ENCODE measurements around the gene DNAJA3.

The DNAJA3 gene

DNA sequence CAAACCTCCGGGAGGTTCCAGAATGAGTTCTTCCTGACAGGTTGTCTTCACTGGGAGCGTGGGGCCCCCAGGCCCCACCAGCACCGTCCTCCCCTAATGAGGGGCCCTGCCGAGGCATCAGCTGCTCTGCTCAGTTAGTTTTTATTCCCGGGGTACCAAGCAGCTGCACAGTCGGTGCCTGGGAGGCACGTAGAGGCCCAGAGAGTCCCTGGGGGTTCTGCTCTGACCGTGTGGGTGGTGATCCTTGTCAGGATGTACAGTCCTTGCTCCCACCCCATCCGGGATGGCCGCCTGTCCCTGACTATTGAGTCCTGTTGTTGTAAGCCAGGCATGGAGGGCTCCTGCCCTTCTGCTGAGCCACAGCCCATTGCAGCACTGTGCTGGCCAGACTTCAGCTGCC is 30.3 kb downstream of the DNAJA3 start:
- Histone ChIP-seq H3K27ac (ENCODE audit: low read length) (no peak overlapping the region), H3K9ac (ENCODE audit: low read depth, low read length) (no peak overlapping the region), H3K4me3 (ENCODE audit: low read length) (no peak overlapping the region), H3K27me3 (ENCODE audit: insufficient read depth, low read length) (no peaks in the 10 kb centered on the region), H3K9me3 (ENCODE audit: insufficient read depth, low read depth, low read length) (no peaks in the 10 kb centered on the region), H3K36me3 (ENCODE audit: insufficient read depth, low read depth, low read length) (peaks cover 66% of the 10 kb centered on the region), H3K4me1 (ENCODE audit: insufficient read depth, low read length) (no peaks in the 10 kb centered on the region; the same call in 1 of the 2 replicates)

- Histone ChIP-seq H3K36me3 (ENCODE audit: insufficient read depth, low read depth, low read length) (peaks cover 52% of the 10 kb centered on the region), H3K27ac (ENCODE audit: low read length) (no peak overlapping the region)
These were observed 35.2 kb downstream of the DNAJA3 start for GRCh38 chr16:4460936-4461249.

DNA sequence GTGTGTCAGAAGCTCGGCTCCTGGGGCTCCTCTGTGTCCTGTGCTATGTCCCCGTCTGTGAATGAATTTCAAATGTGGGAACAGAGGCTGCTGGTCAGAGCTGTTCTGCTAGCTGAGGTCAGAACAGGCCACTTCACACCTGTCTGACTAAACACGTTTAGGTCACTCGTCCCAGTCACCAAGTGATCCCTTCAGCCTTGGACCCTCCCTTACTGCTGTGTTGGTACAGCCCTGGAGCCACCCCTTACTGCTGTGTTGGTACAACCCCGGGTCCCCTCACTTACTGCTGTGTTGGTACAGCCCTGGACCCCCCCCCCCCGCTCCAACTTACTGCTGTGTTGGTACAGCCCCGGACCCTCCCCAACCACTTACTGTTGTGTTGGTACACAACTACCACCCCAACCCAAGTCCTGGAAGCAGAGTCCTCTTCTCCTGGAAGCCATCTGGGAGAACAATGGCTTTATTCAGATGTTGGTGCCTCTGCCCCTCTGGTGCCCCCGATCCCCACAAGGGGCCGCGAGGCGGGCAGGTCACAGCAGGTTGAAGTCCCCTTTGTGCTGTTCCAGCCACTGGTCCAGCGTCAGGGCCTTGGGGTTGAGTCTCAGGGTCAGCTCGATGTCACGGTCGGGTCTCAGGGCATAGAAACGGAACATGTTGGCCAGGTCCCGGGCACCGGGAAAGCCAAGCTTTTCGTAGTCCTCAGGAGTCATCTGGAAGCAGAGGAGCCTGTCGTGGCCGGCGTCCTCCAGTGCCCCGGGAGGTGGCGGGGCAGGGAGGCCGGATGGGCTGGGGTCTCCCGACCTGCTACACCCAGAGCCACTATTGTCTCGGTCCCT is 35.8 kb downstream of the DNAJA3 start:
- H3K27me3 ChIP-seq (ENCODE audit: insufficient read depth, low read length): no peaks in the 10 kb centered on the region
- H3K9ac ChIP-seq (ENCODE audit: low read depth, low read length): no peak overlapping the region
- peaks cover 52% of the 10 kb centered on the region for H3K36me3 ChIP-seq (ENCODE audit: insufficient read depth, low read depth, low read length)
- peaks cover 3% of the 10 kb centered on the region; the same call in 1 of the 2 replicates for H3K4me1 ChIP-seq (ENCODE audit: insufficient read depth, low read length)
- H3K27ac ChIP-seq (ENCODE audit: low read length): no peak overlapping the region
- no peak overlapping the region for H3K4me3 ChIP-seq (ENCODE audit: low read length)
- H3K9me3 ChIP-seq (ENCODE audit: insufficient read depth, low read depth, low read length): no peaks in the 10 kb centered on the region

More at GRCh38 chr16:4460936-4461249, 35.2 kb downstream of the DNAJA3 start:
- Histone ChIP-seq H3K9me3 (ENCODE audit: insufficient read depth, low read depth, low read length) (no peaks in the 10 kb centered on the region), H3K4me1 (ENCODE audit: insufficient read depth, low read length) (peaks cover 3% of the 10 kb centered on the region; the same call in 1 of the 2 replicates), H3K27me3 (ENCODE audit: insufficient read depth, low read length) (no peaks in the 10 kb centered on the region), H3K9ac (ENCODE audit: low read depth, low read length) (no peak overlapping the region), H3K4me3 (ENCODE audit: low read length) (no peak overlapping the region)

DNA sequence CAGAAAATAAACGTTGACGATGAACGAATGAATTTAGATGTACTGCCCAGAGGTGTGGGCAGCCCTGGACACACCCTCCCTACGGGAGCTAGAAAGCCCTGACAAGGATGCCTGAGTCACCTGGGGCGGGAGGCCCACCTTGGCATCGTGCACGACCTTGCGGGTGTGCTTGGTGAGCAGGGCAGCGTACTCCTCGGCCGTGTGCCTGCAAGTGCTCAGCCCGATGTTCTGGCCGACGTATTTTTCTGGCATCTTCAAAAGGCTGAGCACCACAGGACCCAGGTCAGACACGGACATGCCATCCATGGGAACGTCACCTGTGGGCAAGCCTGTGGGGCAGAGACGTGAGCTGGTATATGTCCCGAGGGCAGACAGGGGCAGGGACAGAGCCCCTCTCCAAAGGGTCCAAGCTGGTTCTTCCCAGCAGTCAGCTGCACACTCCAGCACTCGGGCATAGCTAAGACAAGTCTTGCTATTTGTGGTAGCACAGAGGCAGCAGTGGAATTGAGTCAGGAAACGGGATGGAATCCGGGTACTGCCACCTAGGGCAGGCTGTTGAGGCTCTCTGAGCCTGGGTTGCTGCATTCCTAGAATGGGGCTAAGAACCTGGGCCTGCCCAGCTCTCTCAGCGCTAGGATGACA is 38.0 kb downstream of the DNAJA3 start:
- H3K9me3 ChIP-seq (ENCODE audit: insufficient read depth, low read depth, low read length): no peaks in the 10 kb centered on the region
- H3K27me3 ChIP-seq (ENCODE audit: insufficient read depth, low read length): no peaks in the 10 kb centered on the region
- H3K36me3 ChIP-seq (ENCODE audit: insufficient read depth, low read depth, low read length): peaks cover 55% of the 10 kb centered on the region
- H3K4me3 ChIP-seq (ENCODE audit: low read length): no peak overlapping the region
- H3K4me1 ChIP-seq (ENCODE audit: insufficient read depth, low read length): peaks cover 3% of the 10 kb centered on the region; the same call in 1 of the 2 replicates
- H3K27ac ChIP-seq (ENCODE audit: low read length): no peak overlapping the region
- no peak overlapping the region for H3K9ac ChIP-seq (ENCODE audit: low read depth, low read length)

DNA sequence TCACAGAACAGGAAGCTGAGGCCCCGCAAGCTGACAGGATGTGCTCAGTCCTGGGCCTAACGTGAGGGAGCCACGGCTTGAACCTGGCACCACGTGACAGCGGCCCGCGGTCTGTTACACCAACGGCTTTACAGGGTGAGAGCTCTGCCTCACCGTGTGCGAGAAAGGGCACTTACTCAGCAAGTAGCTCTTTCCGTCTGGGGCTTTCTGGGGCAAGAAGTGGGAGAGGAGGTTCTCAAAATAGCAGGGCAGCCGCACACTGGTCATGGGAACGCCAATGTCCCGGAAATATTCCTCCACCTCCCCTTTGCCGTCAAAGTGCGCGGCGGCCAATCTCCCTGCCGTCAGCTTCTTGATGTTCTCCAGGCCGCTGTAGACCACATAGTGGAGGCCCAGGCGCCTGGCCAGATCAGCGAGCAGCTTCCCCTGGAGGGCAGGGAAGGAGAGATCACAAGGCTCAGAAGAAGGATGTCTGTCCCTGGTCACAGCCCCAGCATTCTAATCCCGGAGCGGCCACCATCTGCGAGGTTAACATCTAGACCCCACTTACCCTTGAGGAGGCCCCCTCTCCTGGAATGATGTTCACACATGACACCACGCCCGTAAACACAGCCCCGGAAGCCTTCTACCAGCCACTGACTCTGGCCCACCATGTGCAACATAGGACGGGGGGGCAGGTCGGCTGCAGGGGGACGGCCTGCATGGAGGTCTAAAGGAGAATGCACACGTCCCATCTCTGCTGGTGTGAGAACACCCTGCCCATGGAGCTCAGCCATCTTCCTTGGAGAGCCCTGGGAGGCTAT is 40.5 kb downstream of the DNAJA3 start:
- no peak overlapping the region for H3K27ac ChIP-seq (ENCODE audit: low read length)
- no peak overlapping the region for H3K9ac ChIP-seq (ENCODE audit: low read depth, low read length)
- no peaks in the 10 kb centered on the region for H3K27me3 ChIP-seq (ENCODE audit: insufficient read depth, low read length)
- H3K9me3 ChIP-seq (ENCODE audit: insufficient read depth, low read depth, low read length): no peaks in the 10 kb centered on the region
- peaks cover 67% of the 10 kb centered on the region for H3K36me3 ChIP-seq (ENCODE audit: insufficient read depth, low read depth, low read length)
- H3K4me3 ChIP-seq (ENCODE audit: low read length): no peak overlapping the region
- H3K4me1 ChIP-seq (ENCODE audit: insufficient read depth, low read length): peaks cover 3% of the 10 kb centered on the region; the same call in 1 of the 2 replicates

DNA sequence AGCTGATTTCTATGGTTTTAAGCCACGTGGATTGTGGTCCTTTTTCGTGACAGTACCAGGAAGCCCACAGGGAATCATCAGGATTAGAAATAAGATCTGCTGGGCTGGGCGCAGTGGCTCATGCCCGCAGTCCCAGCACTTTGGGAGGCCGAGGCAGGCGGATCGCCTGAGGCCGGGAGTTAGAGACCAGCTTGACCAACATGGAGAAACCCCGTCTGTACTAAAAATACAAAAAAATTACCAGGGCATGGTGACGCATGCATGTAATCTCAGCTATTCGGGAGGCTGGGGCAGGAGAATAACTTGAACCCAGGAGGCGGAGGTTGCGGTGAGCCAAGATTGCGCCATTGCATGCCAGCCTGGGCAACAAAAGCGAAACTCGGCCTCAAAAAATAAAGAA is 42.2 kb downstream of the DNAJA3 start:
- H3K36me3 ChIP-seq (ENCODE audit: insufficient read depth, low read depth, low read length): peaks cover 70% of the 10 kb centered on the region

GRCh38 chr16:4468972-4469371 is 43.3 kb downstream of the DNAJA3 start:
- Histone ChIP-seq H3K36me3 (ENCODE audit: insufficient read depth, low read depth, low read length) (peaks cover 60% of the 10 kb centered on the region), H3K4me1 (ENCODE audit: insufficient read depth, low read length) (no peaks in the 10 kb centered on the region), H3K4me3 (ENCODE audit: low read length) (no peak overlapping the region), H3K27ac (ENCODE audit: low read length) (no peak overlapping the region), H3K9me3 (ENCODE audit: insufficient read depth, low read depth, low read length) (no peaks in the 10 kb centered on the region), H3K27me3 (ENCODE audit: insufficient read depth, low read length) (no peaks in the 10 kb centered on the region), H3K9ac (ENCODE audit: low read depth, low read length) (no peak overlapping the region)

More for the DNA sequence above, 42.2 kb downstream of the DNAJA3 start:
- no peak overlapping the region for H3K27ac ChIP-seq (ENCODE audit: low read length)
- no peaks in the 10 kb centered on the region for H3K9me3 ChIP-seq (ENCODE audit: insufficient read depth, low read depth, low read length)
- H3K9ac ChIP-seq (ENCODE audit: low read depth, low read length): no peak overlapping the region
- no peaks in the 10 kb centered on the region for H3K4me1 ChIP-seq (ENCODE audit: insufficient read depth, low read length)
- no peaks in the 10 kb centered on the region for H3K27me3 ChIP-seq (ENCODE audit: insufficient read depth, low read length)
- no peak overlapping the region for H3K4me3 ChIP-seq (ENCODE audit: low read length)

DNA sequence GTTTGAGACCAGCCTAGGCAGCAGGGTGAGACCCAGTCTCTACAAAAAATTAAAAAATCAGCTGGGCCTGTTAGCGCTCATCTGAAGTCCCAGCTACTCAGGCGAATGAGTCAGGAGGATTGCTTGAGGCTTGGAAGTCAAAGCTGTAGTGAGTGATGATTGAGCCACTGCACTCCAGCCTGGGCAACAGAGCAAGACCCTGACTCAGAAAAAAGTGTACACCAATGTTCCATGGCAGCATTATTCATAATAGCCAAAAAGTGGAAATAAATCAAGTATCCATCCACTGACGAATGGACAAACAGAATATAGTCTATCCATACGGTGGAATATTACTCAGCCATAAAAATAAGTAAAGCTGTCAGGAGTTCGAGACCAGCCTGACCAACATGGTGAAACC is 46.2 kb downstream of the DNAJA3 start:
- H3K9me3 ChIP-seq (ENCODE audit: insufficient read depth, low read depth, low read length): no peaks in the 10 kb centered on the region
- no peaks in the 10 kb centered on the region for H3K4me1 ChIP-seq (ENCODE audit: insufficient read depth, low read length)
- H3K27ac ChIP-seq (ENCODE audit: low read length): no peak overlapping the region
- peaks cover 36% of the 10 kb centered on the region for H3K36me3 ChIP-seq (ENCODE audit: insufficient read depth, low read depth, low read length)
- no peaks in the 10 kb centered on the region for H3K27me3 ChIP-seq (ENCODE audit: insufficient read depth, low read length)
- H3K4me3 ChIP-seq (ENCODE audit: low read length): no peak overlapping the region
- H3K9ac ChIP-seq (ENCODE audit: low read depth, low read length): no peak overlapping the region

DNA sequence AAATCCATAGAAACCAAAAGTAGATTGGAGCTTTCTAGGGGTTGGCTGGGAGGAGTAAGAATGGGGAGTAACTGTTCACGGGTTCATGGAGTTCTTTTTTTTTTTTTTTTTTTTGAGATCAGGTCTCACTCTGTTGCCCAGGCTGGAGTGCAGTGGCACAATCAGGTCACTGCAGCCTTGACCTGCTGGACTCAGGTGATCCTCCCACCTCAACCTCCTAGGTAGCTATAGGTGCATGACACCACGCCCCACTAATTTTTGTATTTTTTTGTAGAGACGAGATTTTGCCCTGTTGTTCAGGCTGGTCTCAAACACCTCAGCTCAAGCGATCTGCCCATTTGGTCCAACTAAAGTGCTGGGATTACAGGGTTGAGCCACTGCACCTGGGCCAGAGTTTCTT is 47.2 kb downstream of the DNAJA3 start:
- H3K9ac ChIP-seq (ENCODE audit: low read depth, low read length): peak overlapping the region; percentile 98; the same call in 1 of the 2 replicates
- H3K9me3 ChIP-seq (ENCODE audit: insufficient read depth, low read depth, low read length): no peaks in the 10 kb centered on the region
- H3K36me3 ChIP-seq (ENCODE audit: insufficient read depth, low read depth, low read length): peaks cover 26% of the 10 kb centered on the region
- peak overlapping the region; percentile 92; the same call in 1 of the 2 replicates for H3K4me3 ChIP-seq (ENCODE audit: low read length)
- H3K27me3 ChIP-seq (ENCODE audit: insufficient read depth, low read length): no peaks in the 10 kb centered on the region
- H3K4me1 ChIP-seq (ENCODE audit: insufficient read depth, low read length): no peaks in the 10 kb centered on the region
- no peak overlapping the region for H3K27ac ChIP-seq (ENCODE audit: low read length)

DNA sequence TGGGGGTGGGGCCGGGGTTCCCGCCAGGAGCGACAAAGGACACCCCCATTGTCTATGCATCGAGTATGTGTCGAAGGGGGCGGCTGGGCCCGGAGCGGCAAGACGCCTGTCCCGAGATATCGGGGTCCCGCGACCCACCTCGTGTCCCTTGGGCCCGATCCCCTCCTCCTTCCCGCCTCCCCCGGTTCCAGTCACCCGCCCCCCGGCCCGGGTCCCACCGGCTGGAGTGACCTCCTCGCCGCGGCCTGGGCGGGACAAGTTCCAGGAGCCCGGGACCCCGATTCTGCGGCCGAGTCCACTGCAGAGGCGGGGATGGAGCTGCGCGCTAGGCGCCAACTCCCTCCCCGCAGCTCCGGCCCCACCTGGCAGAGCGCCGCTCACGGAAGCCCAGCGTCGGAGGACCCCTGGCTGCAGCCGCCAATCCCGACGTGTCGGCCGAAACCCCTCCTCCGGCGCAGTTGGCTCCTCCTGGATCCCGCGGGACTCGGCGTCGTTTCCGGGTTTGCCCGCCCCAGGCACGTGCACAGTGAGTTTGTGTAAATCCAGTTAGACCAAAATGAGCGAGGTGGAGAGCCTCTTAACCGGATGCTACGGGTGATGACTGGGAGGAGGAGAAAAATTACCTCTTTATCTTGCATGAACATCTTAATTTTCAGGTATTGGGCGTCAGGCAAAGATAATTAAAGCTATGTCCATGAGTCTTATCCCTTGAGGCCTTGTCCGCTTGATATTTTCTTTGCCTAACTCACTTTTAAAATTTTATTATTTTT is 48.7 kb downstream of the DNAJA3 start, which contains the start of gene NMRAL1:
Gene NMRAL1 (minus strand): TSS at position 434 of the 770 bp plus-strand sequence. CDS start 493 bp downstream, outside the sequence.
- H3K9ac ChIP-seq (ENCODE audit: low read depth, low read length): peak within 1 kb of the TSS; percentile 98
- peak within 1 kb of the TSS; percentile 75 for H3K27ac ChIP-seq (ENCODE audit: low read length)
- no peaks in the 10 kb centered on the region for H3K4me1 ChIP-seq (ENCODE audit: insufficient read depth, low read length)
- no peaks in the 10 kb centered on the region for H3K27me3 ChIP-seq (ENCODE audit: insufficient read depth, low read length)
- no peaks in the 10 kb centered on the region for H3K9me3 ChIP-seq (ENCODE audit: insufficient read depth, low read depth, low read length)
- peak within 1 kb of the TSS; percentile 92 for H3K4me3 ChIP-seq (ENCODE audit: low read length)
- peaks cover 12% of the 10 kb centered on the region for H3K36me3 ChIP-seq (ENCODE audit: insufficient read depth, low read depth, low read length)

Data from iPS-20b (cell line).